ENCODE data around the gene STK31.
"Not testable (repeated sequence)": the region's sequence is repeated elsewhere in the genome, so short reads cannot be mapped to it uniquely, and the experiment has no call there.

Gene STK31

GRCh38 chr7:23743226-23743625 is 33.2 kb downstream of the STK31 start:
- H3K27ac ChIP-seq: no peak overlapping the region
- no peak for TF ChIP-seq CTCF (conservative IDR thresholded peaks at IDR 0.05)
- TF ChIP-seq ZFX (IDR thresholded peaks at IDR 0.05): no peak

GRCh38 chr7:23746629-23747028 is 36.6 kb downstream of the STK31 start:
- TF ChIP-seq ZFX (IDR thresholded peaks at IDR 0.05) (no peak), CTCF (conservative IDR thresholded peaks at IDR 0.05) (no peak)
- no peak overlapping the region for H3K27ac ChIP-seq

- TF ChIP-seq CTCF (conservative IDR thresholded peaks at IDR 0.05) (no peak), ZFX (IDR thresholded peaks at IDR 0.05) (no peak)
- no peak overlapping the region for H3K27ac ChIP-seq
Observed at GRCh38 chr7:23751852-23752251, 41.8 kb downstream of the STK31 start.

GRCh38 chr7:23758839-23759238 is 48.8 kb downstream of the STK31 start:
- not testable (repeated sequence) for H3K27ac ChIP-seq

- TF ChIP-seq ZFX (IDR thresholded peaks at IDR 0.05) (no peak), CTCF (conservative IDR thresholded peaks at IDR 0.05) (no peak)
- no peak overlapping the region for H3K27ac ChIP-seq
Observed at GRCh38 chr7:23759671-23760391, 49.8 kb downstream of the STK31 start.

- TF ChIP-seq CTCF (conservative IDR thresholded peaks at IDR 0.05) (no peak), ZFX (IDR thresholded peaks at IDR 0.05) (no peak)
- no peak overlapping the region for H3K27ac ChIP-seq
Observed at GRCh38 chr7:23765943-23766342, 55.9 kb downstream of the STK31 start.

GRCh38 chr7:23767514-23767913 is 57.5 kb downstream of the STK31 start:
- no peak overlapping the region for H3K27ac ChIP-seq
- TF ChIP-seq CTCF (conservative IDR thresholded peaks at IDR 0.05) (no peak), ZFX (IDR thresholded peaks at IDR 0.05) (no peak)

GRCh38 chr7:23768022-23768421 is 58.0 kb downstream of the STK31 start:
- TF ChIP-seq ZFX (IDR thresholded peaks at IDR 0.05): no peak
- no peak for TF ChIP-seq CTCF (conservative IDR thresholded peaks at IDR 0.05)
- no peak overlapping the region for H3K27ac ChIP-seq

GRCh38 chr7:23779185-23779800 is 69.3 kb downstream of the STK31 start:
- H3K27ac ChIP-seq: not testable (repeated sequence)

All from C4-2B (cell line).